LNCAP (cell line): ENCODE results near the gene BTG3.

Experiments used
- TF ChIP-seq, protein P1 (sequence below): fragments of 450-650 bp; IDR thresholded peaks from 2 replicates; pipeline ENCODE4 v1.5.1; 2017; ENCODE audit warnings: mild to moderate bottlenecking

Gene BTG3

DNA sequence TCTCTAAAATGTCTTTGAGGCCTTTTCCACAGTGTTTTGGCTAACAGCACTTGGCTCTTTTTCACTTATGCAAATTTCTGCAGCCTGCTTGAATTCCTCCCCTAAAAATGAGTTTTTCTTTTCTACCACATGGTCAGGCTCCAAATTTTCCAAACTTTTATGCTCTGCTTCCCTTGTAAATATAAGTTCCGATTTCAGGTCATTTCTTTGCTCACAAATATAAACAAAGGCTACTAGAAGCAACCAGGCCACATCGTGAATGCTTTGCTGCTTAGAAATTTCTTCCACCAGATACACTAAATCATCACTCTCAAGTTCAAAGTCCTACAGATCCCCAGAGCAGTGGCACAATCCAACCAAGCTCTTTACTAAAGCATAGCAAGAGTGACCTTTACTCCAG is 28.1 kb upstream of the BTG3 start:
- TF ChIP-seq, protein P1, sequence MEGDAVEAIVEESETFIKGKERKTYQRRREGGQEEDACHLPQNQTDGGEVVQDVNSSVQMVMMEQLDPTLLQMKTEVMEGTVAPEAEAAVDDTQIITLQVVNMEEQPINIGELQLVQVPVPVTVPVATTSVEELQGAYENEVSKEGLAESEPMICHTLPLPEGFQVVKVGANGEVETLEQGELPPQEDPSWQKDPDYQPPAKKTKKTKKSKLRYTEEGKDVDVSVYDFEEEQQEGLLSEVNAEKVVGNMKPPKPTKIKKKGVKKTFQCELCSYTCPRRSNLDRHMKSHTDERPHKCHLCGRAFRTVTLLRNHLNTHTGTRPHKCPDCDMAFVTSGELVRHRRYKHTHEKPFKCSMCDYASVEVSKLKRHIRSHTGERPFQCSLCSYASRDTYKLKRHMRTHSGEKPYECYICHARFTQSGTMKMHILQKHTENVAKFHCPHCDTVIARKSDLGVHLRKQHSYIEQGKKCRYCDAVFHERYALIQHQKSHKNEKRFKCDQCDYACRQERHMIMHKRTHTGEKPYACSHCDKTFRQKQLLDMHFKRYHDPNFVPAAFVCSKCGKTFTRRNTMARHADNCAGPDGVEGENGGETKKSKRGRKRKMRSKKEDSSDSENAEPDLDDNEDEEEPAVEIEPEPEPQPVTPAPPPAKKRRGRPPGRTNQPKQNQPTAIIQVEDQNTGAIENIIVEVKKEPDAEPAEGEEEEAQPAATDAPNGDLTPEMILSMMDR = no peak

DNA sequence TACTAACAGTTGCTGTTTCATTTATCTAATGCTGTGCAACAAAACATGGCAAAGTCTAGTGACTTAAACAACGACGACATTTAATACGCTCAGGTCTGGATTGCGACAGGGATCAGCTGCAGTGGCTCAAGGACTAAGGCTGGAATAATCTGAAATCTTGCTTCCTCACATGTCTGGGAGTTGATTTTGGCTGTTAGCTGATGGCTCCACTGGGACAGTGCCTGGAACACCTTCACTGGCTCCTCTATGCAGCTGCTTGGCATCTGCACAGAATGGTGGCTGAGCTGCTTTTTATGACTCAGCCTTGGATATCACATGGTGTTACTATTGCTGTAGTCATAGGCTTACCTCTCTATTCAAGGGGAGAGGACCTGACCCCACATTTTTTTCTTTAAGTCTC is 24.0 kb upstream of the BTG3 start:
- TF ChIP-seq, protein P1 = no peak

DNA sequence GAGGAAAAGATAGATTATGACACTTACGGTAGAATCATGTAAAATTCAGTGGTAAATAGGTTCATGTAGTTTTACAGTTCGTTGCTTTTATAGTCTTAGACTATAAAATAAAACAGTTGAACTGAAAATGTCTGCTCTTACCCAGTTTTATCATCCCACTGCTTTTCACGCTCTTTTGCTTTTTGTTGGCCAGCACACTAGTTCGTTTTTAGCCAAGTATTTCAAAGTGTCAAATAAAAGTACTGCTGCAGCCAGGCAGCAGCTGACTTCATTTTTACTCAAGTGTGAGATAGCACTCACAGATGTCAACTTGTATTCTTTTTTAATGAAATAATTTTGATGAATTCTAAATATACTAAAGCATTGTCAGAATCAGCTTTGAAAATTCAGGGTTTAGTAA is 18.5 kb upstream of the BTG3 start:
- TF ChIP-seq, protein P1 = no peak

DNA sequence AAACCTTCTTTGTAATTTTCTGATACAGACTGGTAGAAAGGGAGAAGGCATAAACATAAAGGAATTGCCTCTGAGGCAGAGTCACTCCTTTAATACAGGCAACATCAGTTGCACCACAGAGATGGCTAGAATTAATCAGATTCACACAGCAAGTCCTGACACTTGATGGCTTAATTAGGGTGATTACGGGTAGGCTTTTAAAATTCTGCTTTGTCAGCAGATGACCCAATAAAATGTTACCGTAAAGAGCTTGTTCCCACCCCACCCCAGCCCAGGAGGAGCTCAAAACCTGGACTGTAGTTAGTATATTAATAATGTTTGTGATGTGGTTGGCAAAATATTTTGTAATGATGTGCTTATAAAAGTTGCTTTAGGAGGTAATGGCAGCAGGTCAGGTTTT is 9.3 kb upstream of the BTG3 start:
- TF ChIP-seq, protein P1 = no peak

DNA sequence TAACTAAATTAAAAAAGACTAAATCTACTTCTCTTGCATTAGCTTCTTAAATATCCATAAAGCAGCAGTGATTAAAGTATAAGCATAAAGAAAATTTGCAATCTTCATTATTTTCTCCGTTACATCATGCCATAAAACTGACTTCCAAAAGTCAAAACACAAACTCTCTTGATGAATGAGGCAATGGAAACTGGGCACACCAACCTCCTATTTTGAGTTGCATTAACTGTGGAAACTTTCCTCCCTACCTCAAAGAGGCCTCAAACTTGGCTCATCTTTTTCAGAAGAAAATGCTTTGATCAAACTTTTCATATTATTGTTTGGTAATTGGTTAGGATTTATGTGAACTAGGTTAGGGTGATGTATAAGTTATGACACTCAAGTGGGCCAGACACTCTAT is 4.1 kb upstream of the BTG3 start:
- TF ChIP-seq, protein P1 = no peak

DNA sequence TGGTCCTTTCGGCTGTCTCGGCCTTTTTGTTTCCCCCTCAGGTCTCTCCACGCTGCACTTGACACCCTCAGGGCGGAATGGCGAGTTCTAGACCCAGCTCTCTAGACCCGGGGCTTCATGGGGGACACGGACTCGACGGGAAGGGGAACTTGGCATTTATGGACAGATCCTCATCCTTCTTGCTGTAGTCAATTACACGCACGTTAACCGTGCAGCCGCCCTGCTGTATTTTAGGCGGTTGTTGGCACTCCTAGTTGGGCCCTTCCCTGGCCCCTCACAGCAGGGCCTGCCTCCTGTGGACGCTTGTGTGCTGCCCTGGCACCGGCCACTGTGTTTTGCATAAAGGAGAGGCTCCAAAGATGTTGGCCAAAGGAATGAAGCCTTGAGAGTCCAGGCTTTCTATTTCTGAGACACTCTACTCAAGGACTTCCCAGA is 558 bp upstream of the BTG3 start:
- TF ChIP-seq, protein P1 = no peak

DNA sequence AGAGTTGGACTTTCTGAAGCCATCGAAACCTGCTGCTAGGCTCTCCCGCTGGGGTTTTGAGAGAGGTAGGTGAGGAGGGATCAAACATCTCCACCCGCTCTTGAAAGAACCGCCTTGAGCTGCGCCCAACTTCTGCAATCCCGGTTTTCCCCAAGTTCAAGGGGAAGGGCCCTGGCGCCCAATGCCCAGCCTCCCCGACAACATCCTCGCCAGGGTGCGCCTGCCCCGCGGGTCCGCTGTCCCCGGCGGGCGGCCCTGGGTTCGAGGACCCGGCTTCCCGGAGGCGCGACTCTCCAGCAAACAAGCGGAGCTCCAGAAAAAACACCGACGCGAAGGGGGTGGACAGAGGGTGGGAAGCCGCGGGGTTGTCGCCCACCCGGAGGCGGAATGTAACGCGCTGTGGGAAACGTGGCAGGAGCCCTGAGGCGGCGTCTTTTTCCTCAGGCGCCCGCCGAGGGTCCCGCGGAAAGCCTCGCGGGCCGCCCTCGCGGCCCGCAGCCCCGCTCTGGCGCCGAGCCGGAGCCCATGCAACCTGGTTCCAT is 607 bp downstream of the BTG3 start:
- TF ChIP-seq, protein P1 = no peak

DNA sequence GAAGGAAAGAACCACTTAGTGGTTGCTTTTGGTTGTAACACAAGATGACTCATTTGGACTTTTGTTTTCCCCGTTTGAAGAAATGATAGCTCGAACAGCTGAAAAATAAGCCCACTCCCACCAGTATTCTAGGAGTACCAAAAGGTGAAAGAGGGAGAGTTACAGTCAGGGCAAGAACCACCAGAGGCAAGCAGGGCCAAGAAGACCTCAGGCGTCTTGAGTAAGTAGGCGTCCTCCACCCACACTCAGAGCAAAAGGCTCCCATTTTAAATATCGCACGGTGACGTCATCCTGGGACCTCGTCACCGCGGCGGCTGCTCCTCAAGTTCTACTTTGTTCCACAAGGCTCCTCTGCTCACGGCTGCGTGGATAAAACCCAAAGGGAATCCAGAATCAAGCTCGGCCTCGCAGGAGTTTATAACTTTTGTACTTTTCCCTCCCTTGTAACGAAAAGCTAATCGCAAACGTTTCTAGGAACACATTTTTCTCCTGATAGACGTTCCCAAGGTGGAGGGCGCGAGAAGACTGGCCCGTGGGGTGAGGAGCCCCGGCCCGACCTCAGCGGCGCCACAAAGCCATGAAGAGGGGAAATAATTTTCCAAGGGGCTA is 1.2 kb downstream of the BTG3 start:
- TF ChIP-seq, protein P1 = no peak
